Tibial nerve (tissue), 4 donors: Measurements from ENCODE around the gene SCRN2. TPM values are rescaled to one million over a fixed set of nuclear protein-coding genes. Genes with fewer than 3 reads are reported as not detected.

Source experiments
- DNase-seq, 2 donors: peaks; one replicate each; pipeline ENCODE4 v3.0.0-alpha.2; 2019; ENCODE audit warnings: low spot score in 2 of 2
- H3K27ac ChIP-seq, 4 donors: fragments of 200-600 bp; sonication (generic) in 3 of 4; one replicate each; pipeline ENCODE4 v1.5.1; 2017 to 2019; ENCODE audit warnings: mild to moderate bottlenecking in 1 of 4
- H3K27me3 ChIP-seq, 2 donors: fragments of 200-600 bp; sonication (generic) in 1 of 2; one replicate each; pipeline versions ENCODE4 v1.5.1 to v1.6.0; 2017 to 2019
- H3K36me3 ChIP-seq, 3 donors: fragments of 200-600 bp; sonication (generic); one replicate each; pipeline ENCODE4 v1.5.1; 2018 to 2019
- H3K4me1 ChIP-seq, 4 donors: fragments of 200-600 bp; sonication (generic) in 3 of 4; one replicate each; pipeline ENCODE4 v1.5.1; 2017 to 2019
- H3K4me3 ChIP-seq, 4 donors: fragments of 200-600 bp; sonication (generic) in 3 of 4; one replicate each; pipeline ENCODE4 v1.5.1; 2017 to 2019; ENCODE audit warnings: mild to moderate bottlenecking in 1 of 4, moderate library complexity in 1 of 4
- H3K9me3 ChIP-seq, 4 donors: fragments of 200-600 bp; sonication (generic) in 3 of 4; one replicate each; pipeline ENCODE4 v1.5.1; 2017 to 2019
- CTCF ChIP-seq, 5 experiments: fragments of 200-600 bp in 3 of 5; fragments of 450-650 bp in 2 of 5; sonication (generic) in 3 of 5; IDR thresholded peaks; one replicate each; pipeline ENCODE4 v1.5.1; 2016 to 2019; ENCODE audit warnings: antibody characterized with exemption in 5 of 5, mild to moderate bottlenecking in 3 of 5, moderate library complexity in 2 of 5
- EP300 ChIP-seq, 2 donors: sonication (generic); formaldehyde crosslinking; IDR thresholded peaks; one replicate each; pipeline ENCODE4 v1.6.1; 2017; ENCODE audit warnings: antibody characterized with exemption in 2 of 2, mild to moderate bottlenecking in 1 of 2
- POLR2A ChIP-seq, 2 donors: fragments of 450-650 bp; IDR thresholded peaks; one replicate each; pipeline ENCODE4 v1.6.1; 2017; ENCODE audit warnings: antibody characterized with exemption in 2 of 2, mild to moderate bottlenecking in 2 of 2, moderate library complexity in 2 of 2
- WGBS, 2 donors: methylation state at CpG; one replicate each; pipeline ENCODE4 v1.1.5; 2018; 5-methylcytosine and 5-hydroxymethylcytosine counted together
- total RNA-seq, 4 donors: library from RNA; depleted of rRNA; stranded (reverse); fragments of >200 nt; gene quantifications; one replicate each; pipeline ENCODE4 v1.1.0, GENCODE V29; 2016

The SCRN2 gene
- total RNA-seq, 4 donors from 2014 or later = 49.8 to 68.6 (median 56.6) TPM

- DNase-seq = no peak
- 59 to 61% methylated on average over 12 of the region's 12 CpGs for WGBS, 2 donors
- TF ChIP-seq EP300 (IDR thresholded peaks at IDR 0.05) (no peak), POLR2A (IDR thresholded peaks at IDR 0.05) (no peak), CTCF (IDR thresholded peaks at IDR 0.05) (no peak)
- H3K36me3 ChIP-seq = peaks cover 0 to 74% (median 31%) of the 10 kb centered on the region in 3 donors
- H3K4me3 ChIP-seq = no peak overlapping the region
- H3K27ac ChIP-seq = peak overlapping the region in 1 of 4 donors; percentile 78
- peaks cover 0 to 29% (median 11%) of the 10 kb centered on the region in 4 donors for H3K4me1 ChIP-seq
- H3K9me3 ChIP-seq = no peaks in the 10 kb centered on the region
- H3K27me3 ChIP-seq = no peaks in the 10 kb centered on the region
Observed at GRCh38 chr17:47820033-47820789, 20.9 kb downstream of the SCRN2 start.

DNA sequence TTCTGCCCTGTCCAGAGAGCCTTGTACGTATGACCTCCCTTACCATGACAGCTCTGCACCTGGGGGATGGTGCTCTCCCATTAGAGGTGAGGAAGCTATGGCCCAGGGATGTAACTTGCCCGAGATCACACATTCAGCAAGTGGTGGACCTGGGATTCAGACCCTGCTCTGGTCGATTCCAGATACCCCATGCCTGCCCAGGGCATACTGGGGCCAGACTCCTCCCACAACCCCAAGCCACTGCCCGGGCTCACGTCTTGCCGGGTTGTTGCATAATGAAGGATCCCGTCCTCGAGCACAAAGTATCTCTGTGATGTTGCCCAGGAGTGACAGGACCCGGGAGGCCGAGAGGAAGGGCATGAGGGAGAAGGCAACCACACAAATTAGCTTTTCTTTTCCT lies 21.6 kb downstream of the SCRN2 start:
- DNase-seq = no peak
- 58 to 71% methylated on average over 7 to 10 of the region's 10 CpGs for WGBS, 2 donors
- H3K4me3 ChIP-seq = no peak overlapping the region
- H3K27ac ChIP-seq = no peak overlapping the region
- H3K27me3 ChIP-seq = no peaks in the 10 kb centered on the region
- TF ChIP-seq CTCF (IDR thresholded peaks at IDR 0.05) (no peak), EP300 (IDR thresholded peaks at IDR 0.05) (no peak), POLR2A (IDR thresholded peaks at IDR 0.05) (no peak)
- no peaks in the 10 kb centered on the region for H3K9me3 ChIP-seq
- peaks cover 0 to 29% (median 11%) of the 10 kb centered on the region in 4 donors for H3K4me1 ChIP-seq
- H3K36me3 ChIP-seq = peaks cover 0 to 74% (median 27%) of the 10 kb centered on the region in 3 donors

DNA sequence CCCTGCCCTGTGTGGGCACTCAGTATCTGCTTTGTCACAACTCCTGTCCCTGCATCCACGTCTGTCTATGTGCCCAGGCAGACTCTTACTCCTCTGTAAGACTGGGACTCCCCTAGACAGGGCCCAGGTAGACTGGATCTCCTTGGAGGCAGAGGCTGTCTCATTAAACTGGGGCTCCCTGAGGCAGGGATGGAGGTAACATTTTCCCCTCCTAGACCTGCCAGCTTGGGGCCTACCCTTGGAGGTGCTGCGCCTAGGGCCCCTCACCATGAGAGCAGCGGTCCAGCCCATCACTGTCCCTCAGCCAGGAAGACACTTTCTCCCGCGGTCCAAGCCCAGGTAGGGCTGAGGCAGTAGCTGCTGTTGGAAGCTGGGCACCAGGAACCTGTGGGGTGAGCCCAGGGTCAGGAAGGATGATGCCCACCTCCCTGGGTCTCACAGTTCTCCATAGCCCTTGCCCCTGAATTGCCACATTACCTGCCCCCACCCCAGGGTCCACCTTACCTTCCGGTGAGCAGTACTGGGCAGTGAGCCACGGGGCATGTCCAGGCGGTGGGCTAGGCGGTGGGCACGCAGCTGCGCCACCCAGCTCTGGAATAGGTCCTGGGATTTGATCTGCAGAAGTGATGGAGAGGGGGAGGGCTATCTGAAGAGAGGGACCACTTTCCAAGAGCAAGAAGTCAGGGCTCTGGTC lies 22.9 kb downstream of the SCRN2 start:
- WGBS, 2 donors = 86 to 90% methylated on average over 9 to 11 of the region's 11 CpGs
- Histone ChIP-seq H3K36me3 (peaks cover 0 to 74% (median 25%) of the 10 kb centered on the region in 3 donors), H3K4me3 (no peak overlapping the region), H3K27ac (no peak overlapping the region), H3K9me3 (no peaks in the 10 kb centered on the region), H3K4me1 (peaks cover 0 to 29% (median 11%) of the 10 kb centered on the region in 4 donors), H3K27me3 (no peaks in the 10 kb centered on the region)
- TF ChIP-seq EP300 (IDR thresholded peaks at IDR 0.05) (no peak), POLR2A (IDR thresholded peaks at IDR 0.05) (no peak), CTCF (IDR thresholded peaks at IDR 0.05) (no peak)
- no peak for DNase-seq

- Histone ChIP-seq H3K4me3 (no peak overlapping the region), H3K27ac (no peak overlapping the region), H3K27me3 (no peaks in the 10 kb centered on the region), H3K36me3 (peaks cover 0 to 82% (median 25%) of the 10 kb centered on the region in 3 donors), H3K4me1 (peaks cover 0 to 22% (median 7%) of the 10 kb centered on the region in 4 donors), H3K9me3 (no peaks in the 10 kb centered on the region)
- 94 to 98% methylated on average over 10 of the region's 10 CpGs for WGBS, 2 donors
- no peak for DNase-seq
- TF ChIP-seq EP300 (IDR thresholded peaks at IDR 0.05) = no peak
- TF ChIP-seq POLR2A (IDR thresholded peaks at IDR 0.05) = no peak
- TF ChIP-seq CTCF (IDR thresholded peaks at IDR 0.05) = no peak
Observed at GRCh38 chr17:47816947-47817346, 24.1 kb downstream of the SCRN2 start.
